Activated naive CD8-positive, alpha-beta T cell treated with anti-CD3 and anti-CD28 coated beads, Interleukin-2, amount 50 U/mL, for 16 hours (primary cell): Measurements from ENCODE around the gene LOXL3.
"Not testable (repeated sequence)": the region's sequence is repeated elsewhere in the genome, so short reads cannot be mapped to it uniquely, and the experiment has no call there.

ENCODE experiments used
- DNase-seq: peaks from one replicate; pipeline ENCODE4 v3.0.0-alpha.2; 2020; ENCODE audit warnings: low read depth, low spot score

Gene LOXL3

DNA sequence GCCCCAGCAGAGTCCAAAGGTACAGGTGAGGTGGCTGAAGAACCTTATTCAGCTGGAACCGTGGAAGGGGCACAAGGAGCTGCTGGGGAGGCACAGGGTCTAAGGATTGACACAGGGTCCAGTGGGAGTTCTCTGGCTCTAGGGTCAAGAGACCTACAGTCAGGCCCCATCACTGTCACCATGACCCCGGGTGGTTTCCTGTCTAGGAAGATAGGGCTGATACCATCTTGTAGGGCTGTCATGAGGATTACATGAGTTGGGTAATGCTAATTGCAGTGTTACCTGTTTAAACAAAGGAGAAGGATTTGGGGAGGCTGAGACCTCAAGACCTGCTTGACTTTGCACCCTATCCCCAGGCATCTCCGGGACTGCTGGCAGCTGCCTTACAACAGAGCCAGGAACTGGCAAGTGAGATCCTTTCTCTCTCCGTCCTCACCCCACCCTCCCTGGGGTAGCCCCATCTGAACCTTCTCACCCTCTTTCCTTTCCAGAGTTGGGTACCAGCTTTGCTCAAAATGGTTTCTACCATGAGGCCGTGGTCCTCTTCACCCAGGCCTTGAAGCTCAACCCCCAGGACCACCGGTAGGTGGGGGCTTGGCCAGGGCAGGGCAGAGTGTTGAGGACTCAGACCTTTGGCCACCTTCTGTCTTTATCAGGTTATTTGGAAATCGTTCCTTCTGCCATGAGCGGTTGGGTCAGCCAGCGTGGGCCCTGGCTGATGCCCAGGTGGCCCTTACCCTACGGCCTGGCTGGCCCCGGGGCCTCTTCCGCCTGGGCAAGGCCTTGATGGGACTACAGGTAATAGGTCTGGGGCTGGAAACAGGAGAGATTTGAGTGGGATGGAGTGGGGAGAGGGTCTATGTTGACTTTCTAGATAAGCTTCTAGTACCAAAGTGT, 61.8 kb downstream of the LOXL3 start:
- DNase-seq, result no peak

DNA sequence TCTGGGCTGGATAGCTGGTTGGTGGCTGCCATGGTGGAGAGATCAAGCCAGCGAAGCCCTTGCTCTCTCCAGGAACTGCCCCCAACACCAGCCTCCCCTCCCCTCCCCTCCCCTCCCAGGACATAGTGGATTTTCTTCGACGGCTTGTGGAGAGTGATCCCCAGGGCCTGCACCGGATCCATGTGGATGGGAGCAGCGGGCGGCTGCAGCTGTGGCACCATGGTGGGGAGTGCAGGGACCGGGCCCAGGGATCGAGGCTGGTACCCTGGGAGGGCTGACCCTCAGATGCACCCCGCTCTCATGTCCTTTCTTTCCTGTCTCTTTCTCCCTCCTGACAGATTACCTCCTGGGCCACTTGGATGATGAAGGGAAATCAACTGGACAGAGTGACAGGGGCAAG, 63.8 kb downstream of the LOXL3 start:
- no peak for DNase-seq

DNA sequence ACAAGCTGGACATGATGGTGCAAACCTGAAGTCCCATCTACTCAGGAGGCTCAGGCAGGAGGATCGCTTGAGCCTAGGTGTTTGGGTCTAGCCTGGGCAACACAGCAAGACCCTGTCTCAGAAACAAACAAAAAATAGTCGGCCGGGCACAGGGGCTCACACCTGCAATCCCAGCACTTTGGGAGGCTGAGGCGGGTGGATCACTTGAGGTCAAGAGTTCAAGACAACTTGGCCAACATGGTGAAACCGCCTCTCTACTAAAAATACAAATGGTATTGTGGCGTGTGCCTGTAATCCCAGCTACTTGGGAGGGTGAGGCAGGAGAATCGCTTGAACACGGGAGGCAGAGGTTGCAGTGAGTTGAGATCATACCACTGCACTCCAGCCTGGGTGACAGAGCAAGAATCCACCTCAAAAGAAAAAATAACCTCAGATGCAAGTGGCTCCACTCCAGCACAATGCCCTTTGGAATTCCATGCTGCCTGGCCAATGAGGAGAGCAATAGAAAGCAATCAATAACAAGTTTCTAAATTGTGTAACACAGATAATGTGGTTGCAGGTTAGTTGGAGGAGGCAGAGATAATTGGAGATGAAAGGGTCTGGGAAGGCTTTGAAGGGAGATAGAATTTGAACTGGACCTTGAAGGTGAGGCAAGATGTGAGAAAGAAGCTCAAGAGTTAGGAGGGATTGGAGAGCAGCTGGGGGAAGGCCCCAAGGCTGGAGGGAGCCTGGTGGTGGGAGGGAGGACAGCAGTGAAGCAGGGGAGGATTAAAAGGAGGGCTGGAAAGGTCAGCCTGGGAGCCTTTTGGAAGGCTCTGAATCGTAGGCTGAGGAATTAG, 64.9 kb downstream of the LOXL3 start:
- no peak for DNase-seq

DNA sequence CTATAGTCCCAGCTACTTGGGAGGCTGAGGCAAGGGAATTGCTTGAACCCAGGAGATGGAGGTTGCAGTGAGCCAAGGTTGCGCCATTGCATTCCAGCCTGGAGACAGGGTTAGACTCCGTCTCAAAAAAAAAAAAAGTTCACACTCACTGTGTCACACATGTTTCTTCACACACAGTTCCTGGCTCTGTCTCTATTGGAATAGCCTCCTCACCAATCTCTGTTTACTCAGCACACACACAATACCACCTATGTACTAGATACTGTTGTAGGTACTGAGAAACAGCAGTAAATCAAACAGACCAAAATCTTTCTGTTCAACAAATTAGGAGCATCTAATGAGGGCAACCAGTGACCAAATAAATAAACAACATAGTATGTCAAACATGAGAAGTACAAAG, 67.6 kb downstream of the LOXL3 start:
- DNase-seq, result no peak

DNA sequence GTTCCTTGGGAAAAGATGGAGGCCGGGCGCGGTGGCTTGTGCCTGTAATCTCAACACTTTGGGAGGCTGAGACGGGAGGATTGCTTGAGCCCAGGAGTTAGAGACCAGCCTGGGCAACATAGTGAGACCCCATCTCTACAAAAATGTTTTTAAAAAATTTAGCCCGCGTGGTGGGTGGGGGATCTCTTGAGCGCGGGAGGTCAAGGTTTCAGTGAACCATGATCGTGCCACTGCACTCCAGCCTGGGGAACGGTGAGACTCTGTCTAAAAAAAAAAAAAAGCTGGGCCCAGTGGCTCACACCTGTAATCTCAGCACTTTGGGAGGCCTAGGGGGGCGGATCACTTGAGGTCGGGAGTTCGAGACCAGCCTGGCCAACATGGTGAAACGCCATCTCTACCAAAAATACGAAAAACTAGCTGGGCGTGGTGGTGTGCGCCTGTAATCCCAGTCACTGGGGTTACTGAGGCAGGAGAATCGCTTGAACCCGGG, 70.0 kb downstream of the LOXL3 start:
- DNase-seq, result not testable (repeated sequence)

DNA sequence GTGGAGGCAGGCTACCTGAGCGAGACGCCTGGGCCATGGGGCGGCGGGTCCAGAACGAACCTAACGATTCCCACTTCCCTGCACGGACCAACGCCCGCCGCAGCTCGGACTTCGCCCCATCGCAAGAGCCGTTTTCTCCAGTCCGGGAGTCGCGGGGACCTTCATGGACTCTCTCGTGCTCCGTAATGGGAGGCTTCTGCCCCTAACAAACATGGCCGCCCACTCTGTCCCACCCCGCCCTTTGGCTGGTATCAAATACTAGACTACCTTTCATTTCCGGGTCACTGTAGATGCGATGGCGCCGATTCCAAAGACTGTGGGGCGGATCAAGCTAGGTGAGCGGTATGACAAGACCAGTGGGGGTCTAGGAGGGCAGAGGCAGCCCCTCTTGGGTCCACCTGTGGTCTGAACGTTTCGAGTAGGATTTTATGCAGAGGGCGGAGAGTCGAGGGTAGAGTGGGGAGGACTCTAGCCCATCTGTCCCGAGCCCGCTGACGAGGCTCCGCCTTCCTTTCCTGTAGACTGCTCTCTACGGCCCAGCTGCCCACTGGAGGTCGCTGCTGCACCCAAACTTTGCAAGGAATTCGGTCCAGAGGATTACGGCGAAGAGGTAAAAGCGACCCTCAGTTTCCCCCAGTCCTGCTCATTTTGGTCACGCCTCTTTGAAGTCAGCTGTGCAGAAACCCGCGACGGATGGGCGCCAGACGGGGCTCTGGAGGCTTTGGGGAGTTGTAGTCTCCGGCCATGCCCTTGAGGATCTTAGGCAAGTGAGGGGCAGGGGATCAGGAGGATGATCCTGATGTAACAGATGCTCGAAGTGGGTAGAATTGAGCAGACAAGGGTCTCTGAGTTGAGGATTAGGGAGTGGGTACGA, 70.7 kb downstream of the LOXL3 start, which contains the start of the genes CCDC142 and TTC31:
TSS of gene CCDC142 (minus strand) at position 198 of the 874 bp plus-strand sequence. CDS start at position 37, 161 bp downstream.
TSS of gene TTC31 (plus strand) at position 281 of the 874 bp plus-strand sequence. CDS start at position 296, 15 bp downstream.
- DNase-seq, result peak; percentile 86
